T-cell (primary cell): Measurements from ENCODE around the gene PDE6G. TPM values are rescaled to one million over a fixed set of nuclear protein-coding genes. Genes with fewer than 3 reads are reported as not detected.
A peak's percentile ranks its signal among the peaks of the same experiment; 100 is the strongest.

Experiments
- ATAC-seq, 4 experiments: fragments of 200-7000 bp in 3 of 4; fragments of 150-1000 bp in 1 of 4; cut with Tn5 transposase; replicated peaks in 1 of 4; 1 replicate in 3 of 4; 2 replicates in 1 of 4; pipeline ENCODE4 v1.10.0; 2021; ENCODE audit warnings: moderate library complexity in 3 of 4, mild to moderate bottlenecking in 2 of 4, moderate number of reproducible peaks in 1 of 4
- CTCF ChIA-PET, 2 donors: fragments of 300-600 bp; sonication (Branson Sonifier 250); formaldehyde crosslinking; loops; one replicate each; lab custom pipeline; 2022; ENCODE audit warnings: antibody characterized with exemption in 2 of 2; lab: Charles Lee
- POLR2A ChIA-PET, 2 donors: fragments of 300-600 bp; sonication (Branson Sonifier 250); formaldehyde crosslinking; loops; one replicate each; lab custom pipeline; 2022; ENCODE audit warnings: antibody characterized with exemption in 2 of 2; lab: Charles Lee
- DNase-seq, 35 experiments: peaks; one replicate each; pipeline versions ENCODE4 v3.0.0 to v3.0.0-alpha.2; 2013 to 2023
- H3K27ac ChIP-seq: one replicate; pipeline ENCODE4 v1.5.1; 2013; ENCODE audit warnings: low read length
- H3K27me3 ChIP-seq, 2 experiments: replicated peaks in 1 of 2; 1 replicate in 1 of 2; 2 replicates in 1 of 2; pipeline versions ENCODE4 v1.6.1 to v1.7.0; 2013; ENCODE audit warnings: low read length in 1 of 2, mixed read lengths in 1 of 2; ENCODE audit not compliant: control insufficient read depth in 2 of 2, insufficient read depth in 2 of 2; ENCODE audit errors: extremely low read depth in 1 of 2
- H3K36me3 ChIP-seq, 2 donors: 1 replicate in 1 of 2; 2 replicates in 1 of 2; pipeline versions ENCODE4 v1.6.1 to v1.7.0; 2013; ENCODE audit warnings: low read length in 1 of 2; ENCODE audit not compliant: control insufficient read depth in 2 of 2, insufficient read depth in 1 of 2; ENCODE audit errors: extremely low read depth in 1 of 2
- H3K4me1 ChIP-seq, 2 experiments: 1 replicate in 1 of 2; 2 replicates in 1 of 2; pipeline versions ENCODE4 v1.6.1 to v1.7.0; 2013; ENCODE audit warnings: low read length in 2 of 2, mixed read lengths in 1 of 2; ENCODE audit not compliant: insufficient read depth in 2 of 2, control insufficient read depth in 1 of 2; ENCODE audit errors: extremely low read depth in 1 of 2
- H3K4me3 ChIP-seq, 2 donors: 1 replicate in 1 of 2; 2 replicates in 1 of 2; pipeline versions ENCODE4 v1.5.1 to v1.7.0; 2013; ENCODE audit warnings: mild to moderate bottlenecking in 2 of 2, low read length in 1 of 2, moderate library complexity in 1 of 2; ENCODE audit not compliant: control insufficient read depth in 1 of 2; ENCODE audit errors: extremely low read depth in 1 of 2
- H3K9me3 ChIP-seq: 2 replicates; pipeline ENCODE4 v1.7.0; 2013
- H3K27ac Mint-ChIP-seq, 2 donors: one replicate each; pipeline ENCODE4 v1.8.0; 2020 to 2021; ENCODE audit warnings: mild to moderate bottlenecking in 2 of 2, mixed read lengths in 2 of 2
- H3K27me3 Mint-ChIP-seq, 2 donors: one replicate each; pipeline ENCODE4 v1.8.0; 2021 to 2022; ENCODE audit warnings: mixed read lengths in 2 of 2
- H3K36me3 Mint-ChIP-seq: one replicate; pipeline ENCODE4 v1.8.0; 2021; ENCODE audit warnings: mixed read lengths
- H3K4me1 Mint-ChIP-seq, 3 donors: one replicate each; pipeline ENCODE4 v1.8.0; 2020 to 2022; ENCODE audit warnings: mixed read lengths in 3 of 3, mild to moderate bottlenecking in 1 of 3
- H3K4me3 Mint-ChIP-seq, 3 donors: one replicate each; pipeline ENCODE4 v1.8.0; 2020 to 2022; ENCODE audit warnings: mild to moderate bottlenecking in 3 of 3, mixed read lengths in 3 of 3, moderate library complexity in 3 of 3
- H3K9me3 Mint-ChIP-seq, 3 donors: one replicate each; pipeline ENCODE4 v1.8.0; 2020 to 2022; ENCODE audit warnings: mixed read lengths in 3 of 3
- WGBS: methylation state at CpG from one replicate; pipeline ENCODE4 v1.1.5; 2013; ENCODE audit warnings: missing lambda C conversion rate; ENCODE audit not compliant: insufficient coverage; 5-methylcytosine and 5-hydroxymethylcytosine counted together
- total RNA-seq, 35 experiments: library from RNA in 6 of 35; stranded (reverse) in 6 of 35; fragments of 120-200 nt in 1 of 35; gene quantifications; one replicate each; pipeline versions ENCODE4 v1.2.1 to v1.2.4 and lab custom pipeline; 2013 to 2026

PDE6G gene
- total RNA-seq, 5 donors from 2014 or later (not counting 1 experiment from before 2014, with no cell fraction given): 0.33 to 4.6 (median 1.8) TPM

- Mint-ChIP-seq H3K9me3 (no peaks in the 10 kb centered on the region), H3K27ac (peak overlapping the region; percentile 90 to 92), H3K27me3 (no peaks in the 10 kb centered on the region), H3K4me3 (peak overlapping the region; percentile 81 to 90 (median 85)), H3K36me3 (peaks cover 5% of the 10 kb centered on the region), H3K4me1 (peaks cover 38 to 52% (median 41%) of the 10 kb centered on the region in 3 donors)
- ATAC-seq: peak in 3 of 4 experiments; percentile 2 to 8 (median 3)
- ChIA-PET POLR2A (interaction anchor here (0.5 to 0.6 kb wide), 3 partner anchors 160 to 615 kb away, joined by 3 to 13 read pairs (median 5); no protein-coding TSS in a partner anchor), CTCF (no interaction called here)
- H3K4me1 ChIP-seq: peaks cover 35 to 62% of the 10 kb centered on the region in 2 experiments
- peaks cover 4 to 27% of the 10 kb centered on the region in 2 donors for H3K36me3 ChIP-seq
- no peaks in the 10 kb centered on the region for H3K9me3 ChIP-seq
- no peaks in the 10 kb centered on the region for H3K27me3 ChIP-seq
- peak overlapping the region; percentile 61 for H3K27ac ChIP-seq
- peak overlapping the region; percentile 69 to 83 for H3K4me3 ChIP-seq
- DNase-seq: peak in 14 of 35 experiments; percentile 21 to 55 (median 30)
- 28% methylated on average over 22 of the region's 30 CpGs for WGBS
Measured at GRCh38 chr17:81665205-81666091, 9.1 kb upstream of the PDE6G start.

DNA sequence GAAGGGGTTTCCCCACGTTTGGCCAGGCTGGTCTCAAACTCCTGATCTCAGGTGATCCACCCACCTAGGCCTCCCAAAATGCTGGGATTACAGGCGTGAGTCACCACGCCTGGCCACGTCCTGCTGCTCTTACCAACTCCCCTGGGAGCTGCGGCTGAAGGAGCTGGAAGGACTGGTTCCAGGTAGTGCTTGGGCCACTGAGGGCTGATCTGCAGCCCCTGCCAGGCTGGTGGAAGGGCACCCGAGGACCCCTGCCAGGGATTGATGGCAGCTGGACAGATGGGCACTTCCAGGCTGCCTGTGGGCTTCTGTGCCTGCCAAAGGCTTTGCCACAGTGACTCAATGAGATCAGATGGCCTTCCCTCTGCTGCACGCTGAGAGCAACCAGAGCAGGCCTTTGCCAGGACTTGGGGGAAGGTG is 7.7 kb upstream of the PDE6G start:
- H3K4me3 ChIP-seq: no peak overlapping the region
- H3K9me3 ChIP-seq: no peaks in the 10 kb centered on the region
- Mint-ChIP-seq H3K27ac (peak overlapping the region in 1 of 2 donors; percentile 97), H3K36me3 (peaks cover 5% of the 10 kb centered on the region), H3K9me3 (no peaks in the 10 kb centered on the region), H3K4me1 (peaks cover 38 to 52% (median 41%) of the 10 kb centered on the region in 3 donors), H3K4me3 (peak overlapping the region in 1 of 3 donors; percentile 20), H3K27me3 (no peaks in the 10 kb centered on the region)
- ChIA-PET POLR2A (no interaction called here), CTCF (no interaction called here)
- DNase-seq: no peak
- H3K27ac ChIP-seq: peak overlapping the region; percentile 31
- H3K36me3 ChIP-seq: peaks cover 0 to 15% of the 10 kb centered on the region in 2 donors
- whole genome bisulfite sequencing: 78% methylated on average over 6 of the region's 7 CpGs
- ATAC-seq: no peak
- no peaks in the 10 kb centered on the region for H3K27me3 ChIP-seq
- H3K4me1 ChIP-seq: peaks cover 35 to 59% of the 10 kb centered on the region in 2 experiments

GRCh38 chr17:81662002-81662401 is 5.7 kb upstream of the PDE6G start:
- Mint-ChIP-seq H3K27ac (peak overlapping the region; percentile 31 to 97), H3K27me3 (no peaks in the 10 kb centered on the region), H3K4me1 (peaks cover 22 to 43% (median 33%) of the 10 kb centered on the region in 3 donors), H3K36me3 (no peaks in the 10 kb centered on the region), H3K4me3 (no peak overlapping the region), H3K9me3 (no peaks in the 10 kb centered on the region)
- ChIA-PET CTCF (no interaction called here), POLR2A (no interaction called here)
- peaks cover 0 to 6% of the 10 kb centered on the region in 2 donors for H3K36me3 ChIP-seq
- no peak for ATAC-seq
- no CpG with 5 or more reads among the region's 4 CpGs for WGBS
- H3K9me3 ChIP-seq: no peaks in the 10 kb centered on the region
- H3K27me3 ChIP-seq: no peaks in the 10 kb centered on the region
- H3K4me3 ChIP-seq: no peak overlapping the region
- peaks cover 31 to 44% of the 10 kb centered on the region in 2 experiments for H3K4me1 ChIP-seq
- no peak for DNase-seq
- peak overlapping the region; percentile 67 for H3K27ac ChIP-seq

GRCh38 chr17:81660441-81660840 is 4.1 kb upstream of the PDE6G start:
- Histone ChIP-seq H3K4me1 (peaks cover 26 to 45% of the 10 kb centered on the region in 2 experiments), H3K36me3 (peaks cover 0 to 6% of the 10 kb centered on the region in 2 donors), H3K4me3 (no peak overlapping the region), H3K9me3 (no peaks in the 10 kb centered on the region), H3K27me3 (peaks cover 0 to 9% of the 10 kb centered on the region in 2 experiments), H3K27ac (no peak overlapping the region)
- Mint-ChIP-seq H3K9me3 (no peaks in the 10 kb centered on the region), H3K4me3 (no peak overlapping the region), H3K27me3 (no peaks in the 10 kb centered on the region), H3K36me3 (no peaks in the 10 kb centered on the region), H3K27ac (peak overlapping the region in 1 of 2 donors; percentile 69), H3K4me1 (peaks cover 14 to 37% (median 25%) of the 10 kb centered on the region in 3 donors)
- ChIA-PET CTCF (interaction anchor here in 1 of 2 donors (0.7 kb wide), 1 partner anchor 23 kb away, joined by 3 read pairs; the partner anchor contains the start of genes ARL16 and HGS), POLR2A (no interaction called here)
- WGBS: 93% methylated on average over 7 of the region's 9 CpGs
- DNase-seq: no peak
- ATAC-seq: no peak

- POLR2A ChIA-PET: no interaction called here
- Histone ChIP-seq H3K4me1 (peaks cover 21 to 32% of the 10 kb centered on the region in 2 experiments), H3K36me3 (no peaks in the 10 kb centered on the region), H3K27me3 (peaks cover 0 to 21% of the 10 kb centered on the region in 2 experiments), H3K9me3 (no peaks in the 10 kb centered on the region), H3K4me3 (no peak overlapping the region), H3K27ac (no peak overlapping the region)
- Mint-ChIP-seq H3K4me1 (peaks cover 10 to 25% (median 22%) of the 10 kb centered on the region in 3 donors), H3K27me3 (peaks cover 0 to 2% of the 10 kb centered on the region in 2 donors), H3K36me3 (no peaks in the 10 kb centered on the region), H3K4me3 (no peak overlapping the region), H3K9me3 (no peaks in the 10 kb centered on the region), H3K27ac (no peak overlapping the region)
- CTCF ChIA-PET: no interaction called here
- no peak for ATAC-seq
- 100% methylated on average over 4 of the region's 5 CpGs for WGBS
- DNase-seq: no peak
Measured at GRCh38 chr17:81659038-81659437, 2.7 kb upstream of the PDE6G start.

- no peak overlapping the region for H3K4me3 Mint-ChIP-seq
- CTCF ChIA-PET: interaction anchor here in 1 of 2 donors (0.6 kb wide), 1 partner anchor 311 kb away, joined by 3 read pairs; no protein-coding TSS in a partner anchor
Measured at GRCh38 chr17:81656835-81657234, 493 bp upstream of the PDE6G start.

More at GRCh38 chr17:81656835-81657234, 493 bp upstream of the PDE6G start:
- Mint-ChIP-seq H3K36me3 (no peaks in the 10 kb centered on the region), H3K4me1 (peaks cover 14 to 21% (median 18%) of the 10 kb centered on the region in 3 donors), H3K27me3 (peaks cover 2 to 12% of the 10 kb centered on the region in 2 donors), H3K27ac (no peak overlapping the region), H3K9me3 (no peaks in the 10 kb centered on the region)
- Histone ChIP-seq H3K36me3 (no peaks in the 10 kb centered on the region), H3K27ac (no peak overlapping the region), H3K9me3 (no peaks in the 10 kb centered on the region), H3K4me1 (peaks cover 11 to 28% of the 10 kb centered on the region in 2 experiments), H3K4me3 (no peak overlapping the region), H3K27me3 (peaks cover 0 to 42% of the 10 kb centered on the region in 2 experiments)
- WGBS: 35% methylated on average over 3 of the region's 4 CpGs
- POLR2A ChIA-PET: no interaction called here
- ATAC-seq (no peak), DNase-seq (no peak)
